Stimulated activated memory B cell treated with anti-CD40 and anti-IgM and Interleukin-4, amounts not matched to agents 10 μg/mL and 1 μg/mL and 100 μg/mL, for 72 hours (primary cell): ENCODE measurements around the gene STRBP.

Experiments used
- ATAC-seq: fragments of 150-1000 bp; cut with Tn5 transposase; 2 replicates; pipeline ENCODE4 v1.10.0; 2021
- H3K27ac Mint-ChIP-seq: one replicate; pipeline ENCODE4 v1.8.0; 2022; ENCODE audit warnings: mild to moderate bottlenecking, mixed read lengths
- H3K27me3 Mint-ChIP-seq: one replicate; pipeline ENCODE4 v1.8.0; 2022; ENCODE audit warnings: mixed read lengths
- H3K36me3 Mint-ChIP-seq: one replicate; pipeline ENCODE4 v1.8.0; 2022; ENCODE audit warnings: mixed read lengths
- H3K4me1 Mint-ChIP-seq: one replicate; pipeline ENCODE4 v1.8.0; 2022; ENCODE audit warnings: mixed read lengths
- H3K4me3 Mint-ChIP-seq: one replicate; pipeline ENCODE4 v1.8.0; 2022; ENCODE audit warnings: mild to moderate bottlenecking, moderate library complexity, mixed read lengths
- H3K9me3 Mint-ChIP-seq: one replicate; pipeline ENCODE4 v1.8.0; 2022; ENCODE audit warnings: mixed read lengths

STRBP gene

DNA sequence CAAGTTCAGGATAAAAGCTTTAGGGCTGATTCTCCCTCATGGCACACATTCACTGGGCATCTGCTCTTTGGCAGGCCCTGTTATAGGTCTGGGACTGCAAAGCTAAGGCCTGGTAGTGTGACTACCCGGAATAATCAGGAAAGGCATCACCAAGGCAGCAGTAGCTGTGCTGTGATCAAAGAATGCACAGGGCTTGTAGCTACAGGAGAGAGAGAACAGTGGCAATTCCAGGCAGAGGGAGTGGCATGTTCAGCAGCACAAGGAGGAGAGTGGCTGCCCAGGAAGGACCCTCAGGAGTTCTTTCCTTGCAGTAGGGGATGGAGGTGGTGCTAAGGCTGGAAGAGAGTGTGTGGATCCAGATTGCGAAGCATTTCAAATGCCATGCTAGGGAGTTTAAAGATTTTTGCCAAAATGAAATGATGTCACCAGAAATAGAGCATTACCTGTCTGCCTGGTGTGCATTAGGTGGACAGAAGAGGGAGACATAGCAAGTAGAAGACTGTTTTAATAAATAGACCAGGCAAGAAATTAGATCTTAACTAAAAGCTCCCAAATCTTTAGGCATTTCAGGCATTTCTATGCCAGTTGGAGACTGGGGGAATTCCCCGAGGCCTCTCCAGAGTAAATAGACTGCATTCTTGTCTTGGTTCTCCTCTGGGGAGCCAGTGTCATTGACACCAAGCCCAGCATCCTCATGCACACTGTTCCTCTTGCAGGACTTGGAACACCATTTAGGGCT lies 165.8 kb downstream of the STRBP start:
- Mint-ChIP-seq H3K4me3 (no peak overlapping the region), H3K9me3 (no peaks in the 10 kb centered on the region), H3K27me3 (no peaks in the 10 kb centered on the region), H3K4me1 (peaks cover 8% of the 10 kb centered on the region), H3K27ac (peak overlapping the region; percentile 75), H3K36me3 (peaks cover 39% of the 10 kb centered on the region)
- ATAC-seq: no peak

DNA sequence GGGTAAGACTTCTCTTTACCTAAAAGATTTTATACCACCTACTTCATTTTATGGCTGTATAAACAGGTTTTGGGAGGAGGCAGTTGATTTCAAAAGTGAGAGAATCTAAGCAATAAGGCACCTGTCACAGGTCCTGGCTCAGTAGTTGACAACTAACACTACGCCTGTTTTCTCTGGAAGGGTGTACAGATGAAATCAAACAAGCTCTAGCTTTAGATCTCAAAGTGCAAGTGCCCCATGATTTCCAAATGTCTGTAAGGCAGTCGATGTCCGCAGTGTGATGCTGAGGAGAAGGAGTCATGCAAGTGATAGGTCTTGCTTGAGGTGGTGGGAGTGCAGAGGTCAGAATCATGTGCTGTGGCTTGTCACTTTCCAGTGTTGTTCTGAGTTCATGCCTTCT lies 168.8 kb downstream of the STRBP start:
- Mint-ChIP-seq H3K4me1 (peaks cover 33% of the 10 kb centered on the region), H3K4me3 (no peak overlapping the region), H3K9me3 (no peaks in the 10 kb centered on the region), H3K27ac (no peak overlapping the region), H3K36me3 (peaks cover 30% of the 10 kb centered on the region), H3K27me3 (no peaks in the 10 kb centered on the region)
- ATAC-seq: no peak

DNA sequence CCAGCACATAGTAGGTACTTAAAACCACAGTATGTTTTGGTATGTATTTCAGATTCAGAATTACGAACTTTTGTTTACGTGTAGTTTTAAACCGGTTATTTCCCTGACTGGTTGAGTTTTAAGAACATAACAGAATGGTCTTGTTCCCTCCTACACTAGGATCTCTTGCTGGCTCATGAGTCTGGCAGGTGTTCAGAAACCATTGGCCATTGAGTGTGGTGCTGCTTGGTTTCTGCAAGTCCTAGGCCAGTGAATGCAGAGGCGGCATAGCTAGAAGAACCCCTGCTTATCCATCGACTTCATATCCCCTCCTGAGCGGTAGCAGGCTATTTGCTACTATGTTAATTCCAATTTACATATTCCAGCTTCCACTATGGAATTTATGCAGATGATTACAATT lies 169.3 kb downstream of the STRBP start:
- peaks cover 37% of the 10 kb centered on the region for H3K4me1 Mint-ChIP-seq
- H3K27ac Mint-ChIP-seq: peak overlapping the region; percentile 53
- no peak overlapping the region for H3K4me3 Mint-ChIP-seq
- peaks cover 33% of the 10 kb centered on the region for H3K36me3 Mint-ChIP-seq
- no peaks in the 10 kb centered on the region for H3K27me3 Mint-ChIP-seq
- no peaks in the 10 kb centered on the region for H3K9me3 Mint-ChIP-seq
- ATAC-seq: no peak

DNA sequence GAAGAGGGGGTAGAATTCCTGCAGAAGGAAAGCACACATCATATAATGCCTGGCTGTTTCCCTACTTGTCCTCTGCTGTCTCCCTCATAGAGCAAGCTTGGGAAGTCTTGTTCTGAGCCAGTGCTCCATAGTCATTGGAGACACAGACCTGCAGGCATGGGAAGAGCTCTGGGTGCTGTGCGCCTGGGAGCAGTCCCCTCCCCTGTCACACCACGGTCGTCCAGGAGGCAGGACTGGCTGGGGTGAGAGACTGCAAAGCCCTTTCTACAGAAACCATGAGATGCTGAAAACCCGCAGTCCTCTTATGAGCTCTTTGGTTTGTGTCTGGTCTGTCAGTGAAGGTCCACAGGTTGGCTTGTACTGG lies 170.3 kb downstream of the STRBP start:
- Mint-ChIP-seq H3K4me3 (peak overlapping the region; percentile 29), H3K27ac (peak overlapping the region; percentile 53), H3K4me1 (peaks cover 47% of the 10 kb centered on the region), H3K27me3 (no peaks in the 10 kb centered on the region), H3K9me3 (no peaks in the 10 kb centered on the region), H3K36me3 (peaks cover 43% of the 10 kb centered on the region)
- ATAC-seq: no peak

DNA sequence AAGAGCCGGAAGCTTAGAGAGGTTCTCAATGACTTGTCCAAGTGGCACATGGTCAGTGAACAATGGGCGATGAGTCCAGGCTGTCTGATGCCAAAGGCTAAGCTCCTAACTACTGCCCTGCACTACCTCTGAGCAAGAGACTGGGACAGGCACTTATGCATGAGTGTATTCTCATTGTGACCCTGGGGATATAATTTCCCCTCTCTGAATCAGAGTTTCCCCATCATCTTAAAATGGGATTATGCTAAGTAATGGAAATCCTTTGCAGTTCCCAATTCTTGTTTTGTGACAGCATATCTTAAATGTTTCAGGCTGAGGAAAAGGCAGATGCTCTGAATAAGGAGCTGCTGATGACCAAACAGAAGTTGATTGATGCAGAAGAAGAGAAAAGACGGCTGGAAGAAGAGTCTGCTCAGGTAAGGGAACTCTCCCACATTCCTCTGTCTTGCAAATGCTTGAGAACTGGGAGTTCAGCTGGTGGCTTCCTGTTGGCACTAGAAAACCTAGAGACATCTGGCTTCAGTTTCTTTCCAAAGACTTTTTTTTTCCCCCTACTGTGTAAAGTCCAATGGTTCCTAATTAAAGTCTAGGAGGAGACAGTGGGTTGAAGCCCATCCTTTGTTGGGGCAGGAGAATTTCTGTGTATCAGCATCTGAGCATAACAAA lies 170.8 kb downstream of the STRBP start:
- peaks cover 49% of the 10 kb centered on the region for H3K4me1 Mint-ChIP-seq
- no peak overlapping the region for H3K4me3 Mint-ChIP-seq
- H3K36me3 Mint-ChIP-seq: peaks cover 46% of the 10 kb centered on the region
- no peak for ATAC-seq
- H3K27me3 Mint-ChIP-seq: no peaks in the 10 kb centered on the region
- H3K9me3 Mint-ChIP-seq: no peaks in the 10 kb centered on the region
- H3K27ac Mint-ChIP-seq: peak overlapping the region; percentile 53

DNA sequence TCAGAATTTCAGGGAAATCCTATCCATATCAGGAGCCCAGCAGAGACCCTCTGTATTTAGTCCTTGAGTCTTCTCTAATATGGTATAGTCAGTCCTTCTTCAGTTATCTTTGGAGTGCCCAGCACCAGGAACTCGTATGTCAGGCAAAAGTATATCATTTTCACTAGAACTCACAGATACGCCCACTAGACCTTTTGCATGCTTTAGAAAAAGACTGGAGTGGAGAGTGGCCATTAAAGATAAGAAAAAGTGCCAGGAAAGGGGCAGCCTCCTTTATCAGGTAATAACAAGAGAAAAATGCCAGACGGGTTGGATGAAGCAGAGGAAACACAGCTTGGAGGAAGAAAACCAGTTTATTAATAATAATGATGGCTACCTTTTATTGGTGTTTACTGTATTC lies 171.4 kb downstream of the STRBP start:
- peaks cover 49% of the 10 kb centered on the region for H3K4me1 Mint-ChIP-seq
- peaks cover 46% of the 10 kb centered on the region for H3K36me3 Mint-ChIP-seq
- ATAC-seq: no peak
- H3K9me3 Mint-ChIP-seq: no peaks in the 10 kb centered on the region
- no peaks in the 10 kb centered on the region for H3K27me3 Mint-ChIP-seq
- peak overlapping the region; percentile 53 for H3K27ac Mint-ChIP-seq
- H3K4me3 Mint-ChIP-seq: no peak overlapping the region

DNA sequence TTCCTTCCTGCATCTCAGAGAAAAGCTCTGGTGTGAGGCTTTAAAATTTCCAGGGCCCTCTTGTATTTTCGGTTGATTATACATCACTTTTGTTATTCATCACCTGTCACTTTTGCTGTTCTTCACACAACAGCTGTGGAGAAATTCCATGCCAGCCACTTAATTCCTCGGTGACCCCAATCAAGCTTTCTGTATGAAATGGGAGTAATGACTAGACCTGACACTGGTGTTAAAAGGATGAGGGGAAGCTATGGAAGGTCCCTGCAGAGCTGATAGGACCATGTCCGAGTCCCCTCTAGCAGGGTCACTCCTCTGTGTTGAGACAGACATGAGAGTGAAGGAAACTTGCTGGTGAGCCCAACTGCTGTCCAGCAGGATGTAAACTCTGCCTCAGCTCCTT lies 175.2 kb downstream of the STRBP start:
- H3K27me3 Mint-ChIP-seq: no peaks in the 10 kb centered on the region
- peak overlapping the region; percentile 53 for H3K27ac Mint-ChIP-seq
- peaks cover 88% of the 10 kb centered on the region for H3K4me1 Mint-ChIP-seq
- no peak for ATAC-seq
- H3K4me3 Mint-ChIP-seq: no peak overlapping the region
- no peaks in the 10 kb centered on the region for H3K9me3 Mint-ChIP-seq
- peaks cover 62% of the 10 kb centered on the region for H3K36me3 Mint-ChIP-seq

DNA sequence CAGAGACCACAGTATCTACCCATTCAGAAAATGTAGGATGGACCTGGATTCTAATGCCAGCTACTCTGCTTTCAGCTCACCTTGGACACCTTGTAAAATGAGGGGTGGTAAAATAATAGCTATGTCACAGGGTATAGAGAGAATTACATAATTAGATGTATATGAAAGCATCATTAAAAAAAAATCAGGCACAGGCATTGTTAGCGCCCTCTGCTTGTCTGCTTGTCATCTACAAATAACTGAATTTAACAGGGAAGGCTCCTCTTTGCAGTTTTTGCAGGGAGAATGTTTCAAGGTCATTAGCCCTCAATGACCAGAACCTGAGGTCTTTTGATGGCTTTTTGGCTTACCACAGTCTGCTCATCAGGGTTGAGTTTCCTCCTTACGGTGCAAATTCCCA lies 176.9 kb downstream of the STRBP start:
- Mint-ChIP-seq H3K36me3 (peaks cover 61% of the 10 kb centered on the region), H3K9me3 (no peaks in the 10 kb centered on the region), H3K4me3 (no peak overlapping the region), H3K27ac (peak overlapping the region; percentile 53), H3K4me1 (peaks cover 81% of the 10 kb centered on the region), H3K27me3 (no peaks in the 10 kb centered on the region)
- no peak for ATAC-seq

DNA sequence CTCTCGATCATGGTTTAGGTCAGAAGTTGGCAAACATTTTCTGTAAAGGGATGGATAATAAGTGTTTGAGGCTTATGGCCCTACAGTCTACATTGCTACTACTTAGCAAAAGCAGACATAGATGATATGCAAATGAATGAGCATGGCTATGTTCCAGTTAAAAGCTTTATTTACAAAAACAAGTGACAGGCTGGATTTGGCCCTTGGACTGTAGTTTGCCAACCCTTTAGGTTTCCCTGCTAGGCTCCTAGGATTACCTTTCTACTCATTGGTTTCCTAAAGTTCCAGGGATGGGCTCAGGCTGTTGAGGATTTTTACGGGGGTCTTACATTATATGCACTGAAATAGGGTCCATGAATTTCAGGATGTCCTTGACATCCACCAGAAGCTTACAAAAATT lies 177.4 kb downstream of the STRBP start:
- Mint-ChIP-seq H3K9me3 (no peaks in the 10 kb centered on the region), H3K27me3 (no peaks in the 10 kb centered on the region), H3K27ac (peak overlapping the region; percentile 53), H3K36me3 (peaks cover 63% of the 10 kb centered on the region), H3K4me1 (peaks cover 80% of the 10 kb centered on the region), H3K4me3 (peak overlapping the region; percentile 5)
- ATAC-seq: no peak

DNA sequence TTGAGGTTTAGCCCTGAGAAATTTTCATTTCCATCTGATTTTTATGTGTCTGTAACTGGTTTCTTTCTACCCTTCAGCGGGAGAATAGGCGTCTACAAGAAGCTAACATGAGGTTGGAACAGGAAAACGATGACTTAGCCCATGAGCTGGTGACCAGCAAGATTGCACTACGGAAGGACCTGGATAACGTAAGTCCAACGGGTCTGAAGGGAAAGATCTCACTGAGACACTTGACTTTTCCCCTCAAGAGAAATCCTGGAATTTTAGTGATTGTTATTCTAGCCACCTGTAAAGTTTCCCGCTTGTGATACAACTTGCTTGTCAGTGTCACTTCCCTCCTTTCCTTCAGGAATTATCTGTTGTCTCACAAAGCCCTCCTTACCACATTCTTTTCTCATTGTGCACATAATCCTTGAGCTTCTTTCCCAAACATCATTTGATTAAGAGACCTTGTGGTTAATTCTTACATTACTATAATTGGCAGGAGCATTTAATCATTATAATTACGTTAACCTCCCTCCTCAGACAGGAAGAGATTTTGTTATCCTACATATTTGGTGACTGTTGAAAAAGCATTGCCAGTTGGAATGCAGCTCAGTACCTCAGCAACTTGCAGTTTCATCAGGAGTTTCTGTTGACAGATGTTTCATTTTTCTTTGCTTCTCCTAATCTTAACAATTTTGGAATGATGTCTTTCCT lies 178.0 kb downstream of the STRBP start:
- ATAC-seq: no peak
- Mint-ChIP-seq H3K4me3 (peak overlapping the region; percentile 5), H3K9me3 (no peaks in the 10 kb centered on the region), H3K4me1 (peaks cover 77% of the 10 kb centered on the region), H3K36me3 (peaks cover 64% of the 10 kb centered on the region), H3K27ac (peak overlapping the region; percentile 53), H3K27me3 (no peaks in the 10 kb centered on the region)

DNA sequence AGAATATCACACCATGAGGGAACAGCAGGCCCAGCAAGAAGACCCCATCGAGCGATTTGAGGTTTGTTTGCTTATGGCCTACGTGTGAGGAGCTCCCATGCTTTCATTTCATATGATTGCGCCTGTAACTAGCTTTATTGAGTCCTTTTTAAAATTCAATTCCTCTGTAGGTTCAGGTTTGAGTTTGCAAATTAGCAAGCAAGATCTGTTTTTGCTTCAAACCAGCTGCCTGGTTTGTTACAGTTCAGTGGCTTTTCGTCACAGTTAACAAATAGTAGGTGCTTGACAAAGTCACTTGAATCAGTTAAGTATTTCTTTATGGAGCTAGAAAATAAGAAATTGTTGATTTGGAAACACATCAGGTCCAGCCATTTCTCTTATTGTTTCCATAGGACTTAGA lies 178.6 kb downstream of the STRBP start:
- no peaks in the 10 kb centered on the region for H3K27me3 Mint-ChIP-seq
- H3K9me3 Mint-ChIP-seq: no peaks in the 10 kb centered on the region
- peaks cover 66% of the 10 kb centered on the region for H3K36me3 Mint-ChIP-seq
- H3K27ac Mint-ChIP-seq: peak overlapping the region; percentile 53
- H3K4me3 Mint-ChIP-seq: no peak overlapping the region
- no peak for ATAC-seq
- peaks cover 77% of the 10 kb centered on the region for H3K4me1 Mint-ChIP-seq

DNA sequence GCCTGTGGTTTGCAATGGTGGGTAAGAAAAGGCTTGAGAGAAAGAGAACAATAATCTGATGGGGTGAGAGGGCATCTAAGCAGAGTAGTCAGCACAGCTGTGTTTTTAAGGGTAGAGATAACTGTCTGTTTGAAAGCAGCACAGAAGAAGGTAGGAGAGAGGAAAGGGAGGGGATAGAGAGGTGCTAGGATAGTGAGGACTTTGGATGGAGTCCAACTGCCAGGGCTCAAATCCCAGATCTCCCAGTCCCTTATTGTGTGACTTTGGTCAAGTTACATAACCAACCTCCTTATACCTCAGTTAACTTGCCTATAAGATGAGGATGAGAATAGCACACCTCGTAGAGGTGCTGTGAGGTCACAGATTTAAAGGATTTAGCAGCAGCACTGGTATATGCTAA lies 179.3 kb downstream of the STRBP start:
- Mint-ChIP-seq H3K27ac (peak overlapping the region; percentile 53), H3K4me1 (peaks cover 73% of the 10 kb centered on the region), H3K27me3 (no peaks in the 10 kb centered on the region), H3K36me3 (peaks cover 70% of the 10 kb centered on the region), H3K9me3 (no peaks in the 10 kb centered on the region), H3K4me3 (no peak overlapping the region)
- ATAC-seq: no peak

DNA sequence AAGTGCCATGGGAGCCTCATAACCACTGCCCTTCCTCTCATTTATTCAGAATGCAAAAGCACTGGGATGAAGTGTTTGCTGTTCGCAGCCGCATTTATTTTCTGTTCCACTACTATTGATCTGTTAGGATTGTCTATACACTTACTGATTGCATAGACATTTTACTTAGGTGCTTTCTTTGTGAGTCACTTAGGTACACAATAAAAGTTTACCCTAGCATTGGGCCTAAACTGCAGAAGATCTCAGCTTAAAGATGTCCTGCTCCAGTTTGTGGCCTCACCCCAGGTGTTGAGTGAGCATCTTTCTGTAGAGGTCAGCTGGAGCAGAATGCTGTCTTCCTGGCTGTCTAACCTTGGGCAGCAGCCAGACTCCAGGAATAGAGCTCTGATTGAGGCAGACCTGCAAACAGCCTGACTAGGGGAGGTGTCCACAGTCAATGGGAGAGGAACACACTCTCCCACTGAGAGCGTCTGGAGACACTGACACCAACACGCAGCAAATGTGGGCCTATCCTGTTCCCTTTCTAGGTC lies 181.0 kb downstream of the STRBP start:
- Mint-ChIP-seq H3K4me3 (no peak overlapping the region), H3K4me1 (peaks cover 58% of the 10 kb centered on the region), H3K27ac (peak overlapping the region; percentile 53), H3K27me3 (no peaks in the 10 kb centered on the region), H3K9me3 (no peaks in the 10 kb centered on the region), H3K36me3 (peaks cover 61% of the 10 kb centered on the region)
- no peak for ATAC-seq

DNA sequence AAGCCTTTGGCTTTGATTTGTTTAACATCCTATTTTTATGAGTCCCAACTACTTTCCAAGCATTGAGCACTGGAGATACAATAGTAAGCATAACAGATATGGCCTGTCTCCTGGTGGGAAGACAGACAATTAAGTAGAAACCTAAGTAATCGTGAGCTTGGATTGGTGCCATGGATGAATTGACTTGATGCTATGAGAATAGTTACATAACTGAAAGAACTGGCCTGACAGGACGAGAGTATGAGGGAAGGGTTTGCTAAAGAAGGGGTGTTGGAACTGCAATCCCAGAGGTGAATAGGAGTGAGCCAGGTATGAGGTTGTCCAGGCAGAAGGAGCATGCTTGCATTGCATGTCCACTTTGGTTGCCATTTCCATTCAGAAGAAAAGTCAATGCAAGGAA lies 182.5 kb downstream of the STRBP start:
- Mint-ChIP-seq H3K36me3 (peaks cover 51% of the 10 kb centered on the region), H3K4me3 (no peak overlapping the region), H3K27ac (no peak overlapping the region), H3K27me3 (no peaks in the 10 kb centered on the region), H3K4me1 (peaks cover 50% of the 10 kb centered on the region), H3K9me3 (no peaks in the 10 kb centered on the region)
- ATAC-seq: no peak

DNA sequence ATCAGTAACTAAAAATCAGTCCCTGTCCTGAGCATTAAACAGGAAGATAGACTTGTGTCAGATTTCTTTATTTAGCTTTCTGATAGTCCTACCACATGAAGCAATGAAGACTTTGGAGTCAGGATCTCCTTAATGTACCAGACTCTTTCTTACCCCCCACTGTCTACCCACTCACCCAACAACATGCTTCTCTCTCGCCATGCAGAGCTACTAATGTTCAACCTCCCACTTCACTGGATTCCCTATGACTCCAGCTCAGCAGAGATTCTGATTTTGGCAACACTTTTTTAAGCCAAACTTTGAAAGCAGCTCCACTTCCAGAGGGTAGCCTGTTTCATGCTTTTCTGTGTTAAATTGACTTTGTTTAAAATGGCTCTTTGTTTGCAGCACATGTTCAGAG lies 184.1 kb downstream of the STRBP start:
- Mint-ChIP-seq H3K4me3 (no peak overlapping the region), H3K27ac (peak overlapping the region; percentile 56), H3K36me3 (peaks cover 56% of the 10 kb centered on the region), H3K4me1 (peaks cover 33% of the 10 kb centered on the region), H3K27me3 (no peaks in the 10 kb centered on the region), H3K9me3 (no peaks in the 10 kb centered on the region)
- ATAC-seq: no peak
